ENCODE measurements around the gene FCHSD2.

FCHSD2 gene

GRCh38 chr11:73172992-73173656, 31.0 kb upstream of the FCHSD2 start:
- Mint-ChIP-seq H3K36me3 (ENCODE audit: low read depth) (no peaks in the 10 kb centered on the region), H3K27me3 (ENCODE audit: low read depth, poor library complexity) (peaks cover 15% of the 10 kb centered on the region), H3K27ac (no peak overlapping the region), H3K4me3 (no peak overlapping the region), H3K4me1 (peaks cover 39% of the 10 kb centered on the region), H3K9me3 (no peaks in the 10 kb centered on the region)
- DNase-seq = no peak
- TF ChIP-seq CTCF (IDR thresholded peaks at IDR 0.05) = no peak

GRCh38 chr11:73171436-73172161, 29.5 kb upstream of the FCHSD2 start:
- H3K4me3 Mint-ChIP-seq = no peak overlapping the region
- H3K4me1 Mint-ChIP-seq = peaks cover 44% of the 10 kb centered on the region
- peak overlapping the region; percentile 6 for H3K27ac Mint-ChIP-seq
- H3K36me3 Mint-ChIP-seq (ENCODE audit: low read depth) = no peaks in the 10 kb centered on the region
- H3K9me3 Mint-ChIP-seq = no peaks in the 10 kb centered on the region
- H3K27me3 Mint-ChIP-seq (ENCODE audit: low read depth, poor library complexity) = peaks cover 13% of the 10 kb centered on the region
- TF ChIP-seq CTCF (IDR thresholded peaks at IDR 0.05) = no peak
- DNase-seq = no peak

GRCh38 chr11:73170140-73170539, 28.0 kb upstream of the FCHSD2 start:
- H3K4me3 Mint-ChIP-seq = no peak overlapping the region
- H3K27ac Mint-ChIP-seq = no peak overlapping the region
- H3K4me1 Mint-ChIP-seq = peaks cover 32% of the 10 kb centered on the region
- H3K27me3 Mint-ChIP-seq (ENCODE audit: low read depth, poor library complexity) = peaks cover 12% of the 10 kb centered on the region
- H3K36me3 Mint-ChIP-seq (ENCODE audit: low read depth) = no peaks in the 10 kb centered on the region
- DNase-seq = no peak
- no peak for TF ChIP-seq CTCF (IDR thresholded peaks at IDR 0.05)
- no peaks in the 10 kb centered on the region for H3K9me3 Mint-ChIP-seq

GRCh38 chr11:73168925-73169579, 26.9 kb upstream of the FCHSD2 start:
- no peak for TF ChIP-seq CTCF (IDR thresholded peaks at IDR 0.05)
- Mint-ChIP-seq H3K4me1 (peaks cover 35% of the 10 kb centered on the region), H3K4me3 (no peak overlapping the region), H3K9me3 (no peaks in the 10 kb centered on the region), H3K36me3 (ENCODE audit: low read depth) (no peaks in the 10 kb centered on the region), H3K27ac (no peak overlapping the region), H3K27me3 (ENCODE audit: low read depth, poor library complexity) (peaks cover 15% of the 10 kb centered on the region)
- DNase-seq = peak; percentile 24

GRCh38 chr11:73167363-73167954, 25.3 kb upstream of the FCHSD2 start:
- H3K27ac Mint-ChIP-seq = no peak overlapping the region
- no peaks in the 10 kb centered on the region for H3K36me3 Mint-ChIP-seq (ENCODE audit: low read depth)
- DNase-seq = no peak
- peaks cover 30% of the 10 kb centered on the region for H3K4me1 Mint-ChIP-seq
- no peak overlapping the region for H3K4me3 Mint-ChIP-seq
- peaks cover 15% of the 10 kb centered on the region for H3K27me3 Mint-ChIP-seq (ENCODE audit: low read depth, poor library complexity)
- no peak for TF ChIP-seq CTCF (IDR thresholded peaks at IDR 0.05)
- no peaks in the 10 kb centered on the region for H3K9me3 Mint-ChIP-seq

Data from nephron progenitor cell (in vitro differentiated cells).